GM19099 (cell line): ENCODE data around the gene INO80B.

Source experiments
- POLR2A ChIP-seq: IDR thresholded peaks from 3 replicates; pipeline ENCODE4 v1.6.1; 2011; ENCODE audit warnings: low read depth; ENCODE audit not compliant: insufficient read length; ENCODE audit errors: extremely low read depth

Gene INO80B

GRCh38 chr2:74454654-74455511, at the start of gene INO80B:
TSS of gene INO80B (plus strand) at chr2:74455087. CDS start at chr2:74455117, 30 bp downstream.
- peak; percentile 65 for TF ChIP-seq POLR2A

GRCh38 chr2:74406035-74406434, 48.9 kb upstream of the INO80B start:
- no peak for TF ChIP-seq POLR2A

GRCh38 chr2:74407682-74408081, 47.2 kb upstream of the INO80B start:
- TF ChIP-seq POLR2A, result no peak

- no peak for TF ChIP-seq POLR2A
Observed at GRCh38 chr2:74413001-74413698, 41.7 kb upstream of the INO80B start.

GRCh38 chr2:74414441-74414840, 40.4 kb upstream of the INO80B start:
- TF ChIP-seq POLR2A, result no peak

DNA sequence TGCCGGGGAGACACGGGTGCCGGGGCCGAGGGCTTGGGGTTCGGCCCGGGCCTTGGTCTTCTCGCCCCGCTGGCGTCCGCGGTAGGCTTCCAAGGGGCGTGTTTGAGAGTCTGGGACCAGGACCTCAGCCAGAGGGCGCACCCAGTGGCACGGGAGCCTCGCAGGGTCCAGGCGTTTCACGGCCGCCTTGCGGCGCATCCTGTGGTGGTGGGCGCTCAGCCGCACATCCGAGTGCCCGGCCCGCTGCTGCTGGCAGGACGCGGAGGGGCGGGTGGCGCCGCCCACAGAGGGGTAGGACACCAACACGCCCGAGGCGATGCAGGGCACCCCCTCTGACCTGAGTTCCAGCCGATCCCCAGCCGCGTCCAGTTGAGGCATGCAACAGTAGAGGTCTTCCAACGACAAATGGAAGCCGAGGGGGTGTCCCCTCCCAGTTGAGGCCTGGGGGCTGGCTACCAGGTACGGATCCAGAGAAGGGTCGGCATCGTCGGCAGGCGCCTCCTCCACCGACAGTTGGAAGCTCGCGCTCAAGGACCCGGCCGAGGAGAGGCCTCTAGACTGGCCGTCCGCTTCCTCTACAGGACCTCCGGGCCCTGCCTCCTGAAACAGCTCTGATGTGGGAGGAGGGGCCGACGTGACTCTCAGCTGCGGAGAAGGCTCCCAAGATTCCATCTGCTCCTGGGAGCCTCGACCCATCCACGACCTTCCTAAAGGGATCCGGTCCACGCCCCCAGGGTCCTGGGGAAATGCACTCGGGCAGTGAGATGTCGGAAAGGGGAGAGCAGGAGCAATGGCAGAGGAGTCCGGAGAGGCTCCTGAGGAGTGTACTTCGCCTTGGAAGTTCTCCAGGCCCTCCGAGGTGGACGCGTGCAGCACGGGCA, 39.8 kb upstream of the INO80B start:
- TF ChIP-seq POLR2A, result no peak

GRCh38 chr2:74415762-74416395, 39.0 kb upstream of the INO80B start:
- no peak for TF ChIP-seq POLR2A

DNA sequence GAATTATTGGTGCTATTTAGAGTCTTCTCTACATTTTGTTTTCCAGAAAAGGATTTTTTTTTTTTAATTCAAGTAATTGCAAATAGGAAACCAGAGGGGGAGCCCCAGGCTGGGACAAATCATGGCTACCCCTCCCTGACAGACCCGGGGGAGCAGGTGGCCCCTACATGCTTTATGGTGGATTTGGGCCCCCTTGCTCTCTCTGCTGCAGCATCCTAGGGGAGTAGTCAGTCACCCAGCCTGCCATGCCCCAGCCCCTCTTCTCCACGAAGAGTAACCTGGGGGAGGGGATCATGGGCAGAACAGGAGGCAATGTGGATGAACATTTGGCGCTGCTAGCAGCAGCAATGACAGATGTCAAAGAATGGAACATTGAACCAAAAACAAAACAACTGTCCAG, 38.1 kb upstream of the INO80B start:
- no peak for TF ChIP-seq POLR2A

DNA sequence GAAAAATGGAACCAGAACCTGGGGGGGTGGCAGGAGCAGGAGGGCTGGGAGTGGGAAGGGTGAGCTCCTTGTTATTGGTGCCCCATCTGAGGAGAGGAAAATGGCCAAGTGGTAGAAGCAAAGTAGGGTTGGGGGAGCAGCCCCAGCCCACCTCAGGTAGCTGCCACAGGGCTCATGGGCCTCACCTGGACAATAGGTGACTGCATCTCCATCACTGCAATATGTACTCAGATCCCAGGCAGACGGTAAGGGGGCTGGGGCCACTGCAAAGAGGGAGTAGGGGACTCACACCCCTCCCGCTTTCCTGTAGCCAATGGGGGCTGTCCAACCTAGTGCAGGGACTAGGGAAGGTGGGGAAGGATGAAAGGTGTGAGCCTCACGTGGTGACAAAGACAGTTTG, 37.7 kb upstream of the INO80B start:
- no peak for TF ChIP-seq POLR2A

DNA sequence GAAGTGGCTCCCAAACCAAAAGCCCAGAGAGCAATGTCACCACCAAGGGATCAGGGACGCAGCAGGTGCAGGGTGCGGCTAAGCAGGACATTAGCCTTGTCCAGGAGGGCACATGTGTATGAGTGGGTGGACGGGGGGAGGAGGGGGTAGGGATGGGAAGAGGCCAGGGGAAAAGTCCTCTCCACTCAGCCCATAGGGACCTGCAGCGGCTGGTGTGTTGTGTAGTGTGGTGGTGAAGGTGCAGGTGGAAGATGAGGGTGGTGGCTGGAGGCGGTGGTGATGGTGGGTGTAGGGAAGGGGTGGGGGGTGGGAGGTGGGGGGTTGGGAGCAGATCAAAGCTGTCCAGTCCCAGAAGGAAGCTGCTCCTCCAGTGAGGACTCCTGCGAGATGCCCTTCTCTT, 37.1 kb upstream of the INO80B start:
- no peak for TF ChIP-seq POLR2A

GRCh38 chr2:74418312-74418711, 36.6 kb upstream of the INO80B start:
- TF ChIP-seq POLR2A, result no peak

GRCh38 chr2:74419345-74419744, 35.5 kb upstream of the INO80B start:
- TF ChIP-seq POLR2A, result no peak

DNA sequence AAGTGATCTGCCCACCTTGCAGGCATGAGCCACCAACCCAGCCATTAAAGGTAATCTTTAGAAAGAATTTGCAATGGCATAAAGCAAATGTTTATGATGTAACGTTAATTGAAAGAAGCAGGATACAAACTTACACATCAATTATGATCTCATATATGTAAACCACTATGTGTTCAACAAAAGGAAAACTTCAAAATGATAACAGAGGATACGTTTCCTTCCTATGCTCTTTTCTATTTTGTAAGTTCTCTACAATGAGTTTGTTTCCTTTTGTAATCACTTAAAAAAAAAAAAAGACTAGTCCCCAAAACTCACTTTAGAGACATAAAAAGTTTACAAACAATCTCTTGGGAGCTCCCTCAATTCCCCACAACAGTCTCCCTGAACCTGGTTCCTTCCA, 34.9 kb upstream of the INO80B start:
- TF ChIP-seq POLR2A, result no peak

GRCh38 chr2:74421221-74421870, 33.5 kb upstream of the INO80B start, which contains the start of the genes C2orf81 and WDR54:
TSS of gene C2orf81 (minus strand) at chr2:74421619. CDS start at chr2:74421560, 59 bp downstream.
TSS of gene WDR54 (plus strand) at chr2:74421730. CDS start at chr2:74422154, 424 bp downstream.
- peak; percentile 86 for TF ChIP-seq POLR2A
